Measurements from ENCODE around the gene KSR1. TPM values are rescaled to one million over a fixed set of nuclear protein-coding genes. Genes with fewer than 3 reads are reported as not detected.
"Not testable (repeated sequence)": the region's sequence is repeated elsewhere in the genome, so short reads cannot be mapped to it uniquely, and the experiment has no call there.

The KSR1 gene
- polyA plus RNA-seq, 1 of the 3 experiments (the other 2 are of a cell fraction), result 7.5 TPM

DNA sequence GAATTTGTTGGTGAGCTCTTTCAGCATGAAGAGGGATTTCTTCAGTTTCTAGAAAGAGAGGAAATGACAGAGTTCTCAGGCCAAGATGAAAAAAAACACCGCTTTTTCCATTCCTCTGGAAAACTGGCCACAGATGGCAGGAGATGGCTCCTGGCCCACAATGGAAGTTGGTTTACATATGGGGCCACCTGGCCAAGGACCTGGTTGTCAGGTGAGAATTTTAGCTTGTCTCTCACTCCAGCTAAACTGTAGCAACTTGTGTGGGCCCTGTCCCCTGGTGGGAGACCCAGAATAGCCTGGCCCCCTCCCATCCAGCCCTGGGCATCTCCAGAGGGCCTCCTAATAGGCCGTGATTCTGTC is 208.3 kb downstream of the KSR1 start (continued):
- TF ChIP-seq, protein P1, sequence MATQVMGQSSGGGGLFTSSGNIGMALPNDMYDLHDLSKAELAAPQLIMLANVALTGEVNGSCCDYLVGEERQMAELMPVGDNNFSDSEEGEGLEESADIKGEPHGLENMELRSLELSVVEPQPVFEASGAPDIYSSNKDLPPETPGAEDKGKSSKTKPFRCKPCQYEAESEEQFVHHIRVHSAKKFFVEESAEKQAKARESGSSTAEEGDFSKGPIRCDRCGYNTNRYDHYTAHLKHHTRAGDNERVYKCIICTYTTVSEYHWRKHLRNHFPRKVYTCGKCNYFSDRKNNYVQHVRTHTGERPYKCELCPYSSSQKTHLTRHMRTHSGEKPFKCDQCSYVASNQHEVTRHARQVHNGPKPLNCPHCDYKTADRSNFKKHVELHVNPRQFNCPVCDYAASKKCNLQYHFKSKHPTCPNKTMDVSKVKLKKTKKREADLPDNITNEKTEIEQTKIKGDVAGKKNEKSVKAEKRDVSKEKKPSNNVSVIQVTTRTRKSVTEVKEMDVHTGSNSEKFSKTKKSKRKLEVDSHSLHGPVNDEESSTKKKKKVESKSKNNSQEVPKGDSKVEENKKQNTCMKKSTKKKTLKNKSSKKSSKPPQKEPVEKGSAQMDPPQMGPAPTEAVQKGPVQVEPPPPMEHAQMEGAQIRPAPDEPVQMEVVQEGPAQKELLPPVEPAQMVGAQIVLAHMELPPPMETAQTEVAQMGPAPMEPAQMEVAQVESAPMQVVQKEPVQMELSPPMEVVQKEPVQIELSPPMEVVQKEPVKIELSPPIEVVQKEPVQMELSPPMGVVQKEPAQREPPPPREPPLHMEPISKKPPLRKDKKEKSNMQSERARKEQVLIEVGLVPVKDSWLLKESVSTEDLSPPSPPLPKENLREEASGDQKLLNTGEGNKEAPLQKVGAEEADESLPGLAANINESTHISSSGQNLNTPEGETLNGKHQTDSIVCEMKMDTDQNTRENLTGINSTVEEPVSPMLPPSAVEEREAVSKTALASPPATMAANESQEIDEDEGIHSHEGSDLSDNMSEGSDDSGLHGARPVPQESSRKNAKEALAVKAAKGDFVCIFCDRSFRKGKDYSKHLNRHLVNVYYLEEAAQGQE (IDR thresholded peaks at IDR 0.05; ENCODE audit: low read depth, low read length), result no peak
- TF ChIP-seq NFIC (IDR thresholded peaks at IDR 0.05; ENCODE audit: borderline replicate concordance), result no peak
- TF ChIP-seq EP300 (IDR thresholded peaks at IDR 0.05; ENCODE audit: borderline replicate concordance in 1 of 2, low read depth in 1 of 2, low read length in 1 of 2), result no peak

DNA sequence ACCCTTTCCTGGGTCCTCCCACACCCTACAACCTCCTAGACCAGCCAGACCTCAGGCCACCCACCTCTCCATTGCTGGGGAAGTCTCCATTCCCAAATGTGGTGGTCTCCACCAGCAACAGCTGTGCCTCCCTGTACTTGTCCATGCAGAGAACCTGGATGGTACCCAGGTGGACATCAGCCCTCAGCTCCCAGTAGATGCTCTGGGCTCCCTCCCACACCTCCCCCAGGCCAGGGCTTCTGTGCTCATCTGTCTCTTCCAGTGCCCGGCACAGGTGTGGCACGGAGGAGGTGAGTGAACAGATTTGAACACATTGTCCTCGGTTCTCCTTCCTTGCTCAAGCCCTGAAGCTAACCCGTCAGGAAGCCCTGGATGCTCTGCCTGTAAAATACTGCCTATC is 209.3 kb downstream of the KSR1 start:
- no peaks in the 10 kb centered on the region for H4K20me1 ChIP-seq (ENCODE audit: insufficient read depth)
- CTCF ChIA-PET, result interaction anchor here (1.4 to 17.8 kb wide), 3 partner anchors 10 to 92 kb away, joined by 5 to 286 read pairs (median 35); no protein-coding TSS in a partner anchor
- H3K4me3 ChIP-seq (ENCODE audit: low read depth in 2 of 2, low read length in 1 of 2), result no peak overlapping the region
- H3K27ac ChIP-seq (ENCODE audit: low read depth in 2 of 2, low read length in 1 of 2), result no peak overlapping the region
- H2AFZ ChIP-seq (ENCODE audit: low read depth), result no peak overlapping the region
- no peaks in the 10 kb centered on the region for H3K36me3 ChIP-seq (replicated peaks in 1 of 2; ENCODE audit: control insufficient read depth in 1 of 2, insufficient read depth in 2 of 2, low read length in 1 of 2)
- no peaks in the 10 kb centered on the region for H3F3A ChIP-seq (replicated peaks; ENCODE audit: insufficient read depth)
- POLR2A ChIA-PET, result no interaction called here
- no peaks in the 10 kb centered on the region for H3K27me3 ChIP-seq (ENCODE audit: insufficient read depth)
- no peaks in the 10 kb centered on the region for H3K9me2 ChIP-seq
- H3K4me1 ChIP-seq (ENCODE audit: control insufficient read depth in 1 of 2, insufficient read depth in 2 of 2, low read depth in 1 of 2, low read length in 1 of 2), result no peaks in the 10 kb centered on the region
- 40% methylated on average over 3 of the region's 4 CpGs for WGBS (ENCODE audit: low lambda C conversion rate)
- TF ChIP-seq ELF1 (IDR thresholded peaks at IDR 0.05), result no peak
- TF ChIP-seq, protein P2, sequence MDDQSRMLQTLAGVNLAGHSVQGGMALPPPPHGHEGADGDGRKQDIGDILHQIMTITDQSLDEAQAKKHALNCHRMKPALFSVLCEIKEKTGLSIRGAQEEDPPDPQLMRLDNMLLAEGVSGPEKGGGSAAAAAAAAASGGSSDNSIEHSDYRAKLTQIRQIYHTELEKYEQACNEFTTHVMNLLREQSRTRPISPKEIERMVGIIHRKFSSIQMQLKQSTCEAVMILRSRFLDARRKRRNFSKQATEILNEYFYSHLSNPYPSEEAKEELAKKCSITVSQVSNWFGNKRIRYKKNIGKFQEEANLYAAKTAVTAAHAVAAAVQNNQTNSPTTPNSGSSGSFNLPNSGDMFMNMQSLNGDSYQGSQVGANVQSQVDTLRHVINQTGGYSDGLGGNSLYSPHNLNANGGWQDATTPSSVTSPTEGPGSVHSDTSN (IDR thresholded peaks at IDR 0.05), result no peak
- TF ChIP-seq POLR2AphosphoS5 (IDR thresholded peaks at IDR 0.05; ENCODE audit: low read depth, low read length), result no peak
- no peak for TF ChIP-seq MXI1 (IDR thresholded peaks at IDR 0.05; ENCODE audit: low read depth, low read length)
- TF ChIP-seq TEAD4 (IDR thresholded peaks at IDR 0.05; ENCODE audit: borderline replicate concordance, insufficient read depth), result no peak
- TF ChIP-seq EZH2phosphoT487 (IDR thresholded peaks at IDR 0.05; ENCODE audit: borderline replicate concordance, low read depth), result no peak
- TF ChIP-seq NRF1 (IDR thresholded peaks at IDR 0.05; ENCODE audit: low read depth, low read length), result no peak
- no peak for TF ChIP-seq GABPA (IDR thresholded peaks at IDR 0.05; ENCODE audit: low read depth)
- TF ChIP-seq MEF2A (IDR thresholded peaks at IDR 0.05; ENCODE audit: borderline replicate concordance, low read depth), result no peak
- TF ChIP-seq RFX5 (IDR thresholded peaks at IDR 0.05; ENCODE audit: low read length), result no peak
- no peak for TF ChIP-seq TCF12 (IDR thresholded peaks at IDR 0.05)
- no peak for TF ChIP-seq RCOR1 (IDR thresholded peaks at IDR 0.05; ENCODE audit: low read length)
- TF ChIP-seq, protein P3, sequence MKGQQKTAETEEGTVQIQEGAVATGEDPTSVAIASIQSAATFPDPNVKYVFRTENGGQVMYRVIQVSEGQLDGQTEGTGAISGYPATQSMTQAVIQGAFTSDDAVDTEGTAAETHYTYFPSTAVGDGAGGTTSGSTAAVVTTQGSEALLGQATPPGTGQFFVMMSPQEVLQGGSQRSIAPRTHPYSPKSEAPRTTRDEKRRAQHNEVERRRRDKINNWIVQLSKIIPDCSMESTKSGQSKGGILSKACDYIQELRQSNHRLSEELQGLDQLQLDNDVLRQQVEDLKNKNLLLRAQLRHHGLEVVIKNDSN (IDR thresholded peaks at IDR 0.05; ENCODE audit: borderline replicate concordance, low read depth), result no peak
- TF ChIP-seq NFIC (IDR thresholded peaks at IDR 0.05; ENCODE audit: borderline replicate concordance), result no peak
- no peak for TF ChIP-seq RXRA (IDR thresholded peaks at IDR 0.05; ENCODE audit: borderline replicate concordance, low read depth)
- TF ChIP-seq, protein P4, sequence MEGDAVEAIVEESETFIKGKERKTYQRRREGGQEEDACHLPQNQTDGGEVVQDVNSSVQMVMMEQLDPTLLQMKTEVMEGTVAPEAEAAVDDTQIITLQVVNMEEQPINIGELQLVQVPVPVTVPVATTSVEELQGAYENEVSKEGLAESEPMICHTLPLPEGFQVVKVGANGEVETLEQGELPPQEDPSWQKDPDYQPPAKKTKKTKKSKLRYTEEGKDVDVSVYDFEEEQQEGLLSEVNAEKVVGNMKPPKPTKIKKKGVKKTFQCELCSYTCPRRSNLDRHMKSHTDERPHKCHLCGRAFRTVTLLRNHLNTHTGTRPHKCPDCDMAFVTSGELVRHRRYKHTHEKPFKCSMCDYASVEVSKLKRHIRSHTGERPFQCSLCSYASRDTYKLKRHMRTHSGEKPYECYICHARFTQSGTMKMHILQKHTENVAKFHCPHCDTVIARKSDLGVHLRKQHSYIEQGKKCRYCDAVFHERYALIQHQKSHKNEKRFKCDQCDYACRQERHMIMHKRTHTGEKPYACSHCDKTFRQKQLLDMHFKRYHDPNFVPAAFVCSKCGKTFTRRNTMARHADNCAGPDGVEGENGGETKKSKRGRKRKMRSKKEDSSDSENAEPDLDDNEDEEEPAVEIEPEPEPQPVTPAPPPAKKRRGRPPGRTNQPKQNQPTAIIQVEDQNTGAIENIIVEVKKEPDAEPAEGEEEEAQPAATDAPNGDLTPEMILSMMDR (IDR thresholded peaks at IDR 0.05), result no peak
- no peak for TF ChIP-seq CHD2 (IDR thresholded peaks at IDR 0.05; ENCODE audit: low read length, partially characterized antibody)
- TF ChIP-seq FOSL2 (IDR thresholded peaks at IDR 0.05; ENCODE audit: borderline replicate concordance, low read depth), result no peak
- no peak for TF ChIP-seq FOXJ3 (CRISPR knock-in tag; IDR thresholded peaks at IDR 0.05)
- H3K4me2 ChIP-seq, result no peak overlapping the region
- H3K79me2 ChIP-seq (ENCODE audit: insufficient read depth), result no peaks in the 10 kb centered on the region
- H3K9me3 ChIP-seq, result no peaks in the 10 kb centered on the region
- H3K9ac ChIP-seq, result no peak overlapping the region
- no peak for DNase-seq

DNA sequence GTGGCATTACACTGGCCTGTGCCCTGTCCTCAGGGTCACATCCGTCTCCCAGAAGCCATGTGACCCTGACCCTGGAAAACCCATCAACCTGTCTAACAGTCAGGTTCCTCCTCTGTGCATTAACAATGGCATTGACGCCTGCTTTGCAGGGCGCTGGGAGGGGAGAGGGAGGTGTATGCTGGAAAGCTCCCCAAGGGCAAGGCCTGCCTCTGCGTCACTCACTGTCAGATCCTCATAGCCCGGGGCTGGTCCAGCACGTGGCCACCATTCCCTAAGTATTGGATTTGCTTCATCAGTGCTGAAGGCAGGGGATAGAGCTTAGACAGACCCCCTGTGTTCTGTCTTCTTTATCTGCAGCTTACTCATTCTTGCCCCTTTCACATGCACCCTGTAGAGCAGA is 210.0 kb downstream of the KSR1 start:
- H3K9me2 ChIP-seq; DNase-seq; H3K36me3 ChIP-seq (replicated peaks in 1 of 2; ENCODE audit: control insufficient read depth in 1 of 2, insufficient read depth in 2 of 2, low read length in 1 of 2); H4K20me1 ChIP-seq (ENCODE audit: insufficient read depth); H3K9ac ChIP-seq; H3K4me1 ChIP-seq (ENCODE audit: control insufficient read depth in 1 of 2, insufficient read depth in 2 of 2, low read depth in 1 of 2, low read length in 1 of 2); H3K9me3 ChIP-seq; H3K27ac ChIP-seq (ENCODE audit: low read depth in 2 of 2, low read length in 1 of 2); H3F3A ChIP-seq (replicated peaks; ENCODE audit: insufficient read depth); H3K4me2 ChIP-seq; POLR2A ChIA-PET; H3K27me3 ChIP-seq (ENCODE audit: insufficient read depth); H3K4me3 ChIP-seq (ENCODE audit: low read depth in 2 of 2, low read length in 1 of 2); H2AFZ ChIP-seq (ENCODE audit: low read depth); H3K79me2 ChIP-seq (ENCODE audit: insufficient read depth): not testable (repeated sequence)
- 31% methylated on average over 6 of the region's 6 CpGs for WGBS (ENCODE audit: low lambda C conversion rate)
- CTCF ChIA-PET, result interaction anchor here (3.8 to 17.8 kb wide), 2 partner anchors 11 to 91 kb away, joined by 35 to 286 read pairs; no protein-coding TSS in a partner anchor
